Stomach (tissue), 9 donors: ENCODE data around the gene WNK1. TPM values are rescaled to one million over a fixed set of nuclear protein-coding genes. Genes with fewer than 3 reads are reported as not detected.

Experiments used
- DNase-seq, 2 donors: peaks; one replicate each; pipeline versions ENCODE4 v3.0.0 to v3.0.0-alpha.2; 2013 to 2019
- H3K27ac ChIP-seq, 5 donors: fragments of 200-600 bp in 4 of 5; sonication (generic) in 4 of 5; one replicate each; pipeline ENCODE4 v1.5.1; 2013 to 2019; ENCODE audit warnings: mild to moderate bottlenecking in 1 of 5, moderate library complexity in 1 of 5
- H3K27me3 ChIP-seq, 3 donors: fragments of 200-600 bp; sonication (generic); one replicate each; pipeline ENCODE4 v1.5.1; 2017 to 2019; ENCODE audit warnings: mixed run types in 1 of 3
- H3K36me3 ChIP-seq, 4 donors: fragments of 200-600 bp; sonication (generic); 1 replicate in 3 of 4; 2 replicates in 1 of 4; pipeline ENCODE4 v1.5.1; 2016 to 2019
- H3K4me1 ChIP-seq, 4 donors: fragments of 200-600 bp; sonication (generic); one replicate each; pipeline ENCODE4 v1.5.1; 2016 to 2019
- H3K4me3 ChIP-seq, 4 donors: fragments of 200-600 bp; sonication (generic) in 3 of 4; one replicate each; pipeline ENCODE4 v1.5.1; 2016 to 2019; ENCODE audit warnings: mild to moderate bottlenecking in 1 of 4
- H3K9me3 ChIP-seq, 4 donors: fragments of 200-600 bp; sonication (generic); one replicate each; pipeline ENCODE4 v1.5.1; 2016 to 2019
- EP300 ChIP-seq: sonication (generic); formaldehyde crosslinking; IDR thresholded peaks from one replicate; pipeline ENCODE4 v1.6.1; 2017; ENCODE audit warnings: antibody characterized with exemption
- POLR2A ChIP-seq, 4 donors: fragments of 450-650 bp; IDR thresholded peaks; one replicate each; pipeline ENCODE4 v1.6.1; 2016; ENCODE audit warnings: antibody characterized with exemption in 4 of 4, control low read depth in 2 of 4, mild to moderate bottlenecking in 1 of 4, moderate library complexity in 1 of 4
- POLR2AphosphoS5 ChIP-seq, 3 donors: sonication (generic); formaldehyde crosslinking; IDR thresholded peaks; one replicate each; pipeline ENCODE4 v1.6.1; 2016; ENCODE audit warnings: antibody characterized with exemption in 3 of 3
- WGBS, 5 donors: extraction: QIAGEN DNeasy Blood & Tissue Kit in 3 of 5; methylation state at CpG; one replicate each; pipeline versions ENCODE4 v1.1.5 to v1.1.7; 2013 to 2018; 5-methylcytosine and 5-hydroxymethylcytosine counted together
- intact Hi-C: fragments of 100-400 bp; cut with DNase I; formaldehyde crosslinking; loops from one replicate; pipeline ENCODE4 v1.15.1; 2023; ENCODE audit warnings: low total_unique reads
- polyA plus RNA-seq, 3 donors: library from polyadenylated mRNA; stranded (reverse); fragments of 200-250 nt; gene quantifications; one replicate each; pipeline ENCODE4 v1.2.3, GENCODE V29; 2013
- total RNA-seq, 5 donors: library from RNA; depleted of rRNA; stranded (reverse); fragments of >200 nt; gene quantifications; one replicate each; pipeline versions ENCODE4 v1.1.0 to v1.2.3, GENCODE V29; 2014 to 2016
- TF ChIP-seq, protein P1 (sequence below), 7 experiments: fragments of 450-650 bp in 4 of 7; fragments of 200-600 bp in 3 of 7; sonication (generic) in 3 of 7; IDR thresholded peaks; one replicate each; pipeline ENCODE4 v1.5.1; 2016 to 2019; ENCODE audit warnings: antibody characterized with exemption in 7 of 7, control low read depth in 2 of 7, mild to moderate bottlenecking in 1 of 7
- donor health status: healthy with polysubstance abuse.
- donor health status: Bipolar disorder and iron deficiency.
- donor health status: healthy.

Gene WNK1
- total and polyA plus RNA-seq, 8 donors, result 13.2 to 192 (median 84.5) TPM

DNA sequence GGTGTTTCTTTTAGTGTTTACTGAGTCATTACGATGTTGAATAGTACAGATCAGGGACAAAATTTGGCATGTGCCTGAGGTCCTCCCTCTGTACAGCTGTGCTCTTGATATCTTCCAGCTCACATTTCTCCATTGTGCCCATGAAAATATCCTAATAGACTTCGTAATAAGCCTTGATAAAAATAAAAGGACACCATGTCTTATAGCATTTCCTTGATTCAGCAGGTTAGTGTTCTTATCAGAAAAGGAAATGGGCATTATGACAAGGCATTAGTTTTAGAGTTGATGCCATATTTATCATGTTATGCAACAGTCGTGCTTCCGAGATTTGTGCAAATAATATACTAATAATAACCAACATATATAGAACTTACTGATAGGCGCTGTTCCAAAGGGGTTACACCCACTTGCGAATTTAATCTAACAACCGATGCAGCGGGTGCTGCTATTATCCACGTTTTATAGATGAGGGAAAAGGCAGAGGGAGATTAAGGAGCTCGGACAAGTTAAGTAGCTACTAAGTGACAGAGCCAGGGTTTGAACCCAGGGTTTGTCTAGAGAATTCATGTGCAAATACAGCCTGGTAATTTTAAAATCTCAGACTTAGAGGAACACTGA lies 15.1 kb upstream of the WNK1 start:
- peak overlapping the region; percentile 24 to 73 (median 55) for H3K27ac ChIP-seq

GRCh38 chr12:738712-739111 lies 13.7 kb upstream of the WNK1 start:
- H3K27ac ChIP-seq, result peak overlapping the region in 3 of 5 donors; percentile 21 to 37 (median 25)
- no peak overlapping the region for H3K4me3 ChIP-seq
- intact Hi-C loops, result no loop called here
- no peaks in the 10 kb centered on the region for H3K9me3 ChIP-seq
- WGBS, 5 donors, result 72 to 93% (median 82%) methylated on average over 2 of the region's 2 CpGs
- DNase-seq, result no peak
- H3K36me3 ChIP-seq, result no peaks in the 10 kb centered on the region
- H3K27me3 ChIP-seq, result no peaks in the 10 kb centered on the region
- no peak for TF ChIP-seq POLR2A (IDR thresholded peaks at IDR 0.05)
- TF ChIP-seq POLR2AphosphoS5 (IDR thresholded peaks at IDR 0.05), result no peak
- TF ChIP-seq, protein P1, sequence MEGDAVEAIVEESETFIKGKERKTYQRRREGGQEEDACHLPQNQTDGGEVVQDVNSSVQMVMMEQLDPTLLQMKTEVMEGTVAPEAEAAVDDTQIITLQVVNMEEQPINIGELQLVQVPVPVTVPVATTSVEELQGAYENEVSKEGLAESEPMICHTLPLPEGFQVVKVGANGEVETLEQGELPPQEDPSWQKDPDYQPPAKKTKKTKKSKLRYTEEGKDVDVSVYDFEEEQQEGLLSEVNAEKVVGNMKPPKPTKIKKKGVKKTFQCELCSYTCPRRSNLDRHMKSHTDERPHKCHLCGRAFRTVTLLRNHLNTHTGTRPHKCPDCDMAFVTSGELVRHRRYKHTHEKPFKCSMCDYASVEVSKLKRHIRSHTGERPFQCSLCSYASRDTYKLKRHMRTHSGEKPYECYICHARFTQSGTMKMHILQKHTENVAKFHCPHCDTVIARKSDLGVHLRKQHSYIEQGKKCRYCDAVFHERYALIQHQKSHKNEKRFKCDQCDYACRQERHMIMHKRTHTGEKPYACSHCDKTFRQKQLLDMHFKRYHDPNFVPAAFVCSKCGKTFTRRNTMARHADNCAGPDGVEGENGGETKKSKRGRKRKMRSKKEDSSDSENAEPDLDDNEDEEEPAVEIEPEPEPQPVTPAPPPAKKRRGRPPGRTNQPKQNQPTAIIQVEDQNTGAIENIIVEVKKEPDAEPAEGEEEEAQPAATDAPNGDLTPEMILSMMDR (IDR thresholded peaks at IDR 0.05), result no peak
- H3K4me1 ChIP-seq, result peaks cover 0 to 16% (median 10%) of the 10 kb centered on the region in 4 donors

More for the DNA sequence above, 15.1 kb upstream of the WNK1 start:
- intact Hi-C loops, result no loop called here
- Histone ChIP-seq H3K27me3 (no peaks in the 10 kb centered on the region), H3K9me3 (no peaks in the 10 kb centered on the region), H3K36me3 (no peaks in the 10 kb centered on the region), H3K4me1 (peaks cover 0 to 16% (median 10%) of the 10 kb centered on the region in 4 donors), H3K4me3 (no peak overlapping the region)
- 26 to 39% (median 33%) methylated on average over 10 of the region's 10 CpGs for WGBS, 5 donors
- TF ChIP-seq POLR2AphosphoS5 (IDR thresholded peaks at IDR 0.05) (peak in 2 of 3 donors; percentile 75 to 89), EP300 (no peak)
- peak; percentile 66 to 67 for DNase-seq

GRCh38 chr12:739349-739748 lies 13.0 kb upstream of the WNK1 start:
- WGBS, 5 donors, result 94 to 98% (median 96%) methylated on average over 9 of the region's 9 CpGs
- Histone ChIP-seq H3K36me3 (no peaks in the 10 kb centered on the region), H3K4me3 (no peak overlapping the region), H3K27ac (peak overlapping the region in 2 of 5 donors; percentile 12 to 21), H3K27me3 (no peaks in the 10 kb centered on the region), H3K4me1 (peaks cover 0 to 16% (median 10%) of the 10 kb centered on the region in 4 donors), H3K9me3 (no peaks in the 10 kb centered on the region)
- DNase-seq, result no peak
- TF ChIP-seq EP300 (no peak), POLR2AphosphoS5 (IDR thresholded peaks at IDR 0.05) (no peak), POLR2A (IDR thresholded peaks at IDR 0.05) (no peak)
- TF ChIP-seq, protein P1 (IDR thresholded peaks at IDR 0.05), result no peak
- intact Hi-C loops, result no loop called here

GRCh38 chr12:740921-741320 lies 11.5 kb upstream of the WNK1 start:
- H3K9me3 ChIP-seq, result no peaks in the 10 kb centered on the region
- H3K27ac ChIP-seq, result no peak overlapping the region
- peaks cover 0 to 16% (median 10%) of the 10 kb centered on the region in 4 donors for H3K4me1 ChIP-seq
- no peak overlapping the region for H3K4me3 ChIP-seq
- no peaks in the 10 kb centered on the region for H3K27me3 ChIP-seq
- DNase-seq, result no peak
- no peak for TF ChIP-seq EP300
- TF ChIP-seq, protein P1 (IDR thresholded peaks at IDR 0.05), result no peak
- 68 to 78% (median 72%) methylated on average over 6 of the region's 6 CpGs for WGBS, 5 donors
- intact Hi-C loops, result loop anchor here (10.0 kb wide), 1 partner anchor 176 kb away; no protein-coding TSS in a partner anchor
- H3K36me3 ChIP-seq, result no peaks in the 10 kb centered on the region

GRCh38 chr12:749751-750270 lies 2.6 kb upstream of the WNK1 start:
- H3K27me3 ChIP-seq, result no peaks in the 10 kb centered on the region
- no peak for DNase-seq
- H3K9me3 ChIP-seq, result no peaks in the 10 kb centered on the region
- intact Hi-C loops, result loop anchor here (10.0 kb wide), 2 partner anchors 65 to 185 kb away; no protein-coding TSS in a partner anchor
- peaks cover 7 to 29% (median 23%) of the 10 kb centered on the region in 4 donors for H3K4me1 ChIP-seq
- 34 to 73% (median 56%) methylated on average over 1 of the region's 1 CpG for WGBS, 5 donors
- no peak overlapping the region for H3K4me3 ChIP-seq
- H3K27ac ChIP-seq, result peak overlapping the region in 4 of 5 donors; percentile 99
- TF ChIP-seq POLR2A (IDR thresholded peaks at IDR 0.05) (no peak), EP300 (no peak), POLR2AphosphoS5 (IDR thresholded peaks at IDR 0.05) (no peak)
- TF ChIP-seq, protein P1 (IDR thresholded peaks at IDR 0.05), result no peak
- H3K36me3 ChIP-seq, result no peaks in the 10 kb centered on the region
